ENCODE data around the gene AEBP2.

- TF ChIP-seq CTCF (conservative IDR thresholded peaks at IDR 0.05 in 1 of 2, IDR thresholded peaks at IDR 0.05 in 1 of 2; ENCODE audit: extremely low read depth in 1 of 2, insufficient read depth in 1 of 2, low read depth in 1 of 2, low read length in 2 of 2) (no peak), EZH2 (IDR thresholded peaks at IDR 0.05; ENCODE audit: borderline replicate concordance, low read length) (no peak)
Observed at GRCh38 chr12:19465711-19466110, 26.4 kb downstream of the AEBP2 start.
